Panc1 (cell line): ENCODE measurements around the gene MTHFD2. TPM values are rescaled to one million over a fixed set of nuclear protein-coding genes. Genes with fewer than 3 reads are reported as not detected.

ENCODE experiments used
- ATAC-seq: fragments of 200-7000 bp; cut with Tn5 transposase; 2 replicates; pipeline ENCODE4 v1.9.1; 2020; ENCODE audit warnings: mild to moderate bottlenecking, moderate library complexity
- BruUV-seq: library from RNA; stranded (reverse); fragments of 400-500 nt; replicated peaks from 2 replicates; lab custom pipeline; 2021; lab: Mats Ljungman, UMichigan
- CTCF ChIA-PET: fragments of 300-600 bp; sonication (Branson Sonifier 250); formaldehyde crosslinking; loops from one replicate; lab custom pipeline; 2022; ENCODE audit warnings: antibody characterized with exemption; lab: Charles Lee
- POLR2A ChIA-PET: fragments of 300-600 bp; sonication (Branson Sonifier 250); formaldehyde crosslinking; loops from one replicate; lab custom pipeline; 2022; ENCODE audit warnings: antibody characterized with exemption; lab: Charles Lee
- DNase-seq: peaks from one replicate; pipeline ENCODE4 v3.0.0-alpha.2; 2010; ENCODE audit warnings: low read depth, low spot score
- H3K27ac ChIP-seq: 2 replicates; pipeline ENCODE4 v1.5.1; 2011; ENCODE audit warnings: mild to moderate bottlenecking, low read length, inconsistent platforms
- H3K27me3 ChIP-seq: fragments of 200-500 bp; sonication (Bioruptor generic); 2 replicates; pipeline ENCODE4 v1.6.0; 2014; ENCODE audit warnings: low read length, inconsistent platforms; ENCODE audit not compliant: control insufficient read depth, insufficient read depth
- H3K36me3 ChIP-seq: fragments of 200-500 bp; sonication (Bioruptor generic); 2 replicates; pipeline ENCODE4 v1.5.1; 2014; ENCODE audit warnings: inconsistent platforms, mild to moderate bottlenecking, low read length, moderate library complexity; ENCODE audit not compliant: control insufficient read depth, insufficient read depth
- H3K4me1 ChIP-seq: 2 replicates; pipeline ENCODE4 v1.5.1; 2011; ENCODE audit warnings: inconsistent platforms, mild to moderate bottlenecking, low read length, moderate library complexity; ENCODE audit not compliant: control insufficient read depth, insufficient read depth
- H3K4me3 ChIP-seq, 2 experiments: 2 replicates each; pipeline ENCODE4 v1.5.1; 2011 to 2012; ENCODE audit warnings: low read depth in 2 of 2, low read length in 2 of 2, mild to moderate bottlenecking in 2 of 2, inconsistent platforms in 1 of 2, moderate library complexity in 1 of 2
- H3K9me3 ChIP-seq: fragments of 200-500 bp; sonication (Bioruptor generic); 2 replicates; pipeline ENCODE4 v1.5.1; 2014; ENCODE audit warnings: low read depth, mild to moderate bottlenecking, inconsistent platforms, low read length, moderate library complexity; ENCODE audit not compliant: control insufficient read depth, insufficient read depth
- CTCF ChIP-seq: fragments of 450-650 bp; IDR thresholded peaks from 2 replicates; pipeline ENCODE4 v1.5.1; 2017; ENCODE audit warnings: mild to moderate bottlenecking
- POLR2AphosphoS5 ChIP-seq: IDR thresholded peaks from 2 replicates; pipeline ENCODE4 v1.6.1; 2012; ENCODE audit warnings: mild to moderate bottlenecking, low read depth, low read length, moderate library complexity
- REST ChIP-seq, 2 experiments: IDR thresholded peaks; 2 replicates each; pipeline ENCODE4 v1.6.1; 2011 to 2012; ENCODE audit warnings: low read depth in 2 of 2, control low read depth in 1 of 2, low read length in 1 of 2, mild to moderate bottlenecking in 1 of 2, moderate library complexity in 1 of 2; ENCODE audit not compliant: insufficient read depth in 1 of 2
- SIN3A ChIP-seq: IDR thresholded peaks from 2 replicates; pipeline ENCODE4 v1.6.1; 2012; ENCODE audit warnings: low read depth, mild to moderate bottlenecking, low read length, moderate library complexity, borderline replicate concordance; ENCODE audit not compliant: insufficient read depth
- TCF7L2 ChIP-seq: IDR thresholded peaks from 2 replicates; pipeline ENCODE4 v1.6.1; 2011; ENCODE audit warnings: mild to moderate bottlenecking, low read depth, low read length, inconsistent platforms
- in situ Hi-C: cut with HindIII; loops from 2 replicates; pipeline ENCODE4 v1.10.0; 2016; ENCODE audit warnings: low sequenced_read_pairs, low pct_unique_long_range_greater_than_20kb
- intact Hi-C: fragments of 100-400 bp; cut with micrococcal nuclease; formaldehyde crosslinking; loops from one replicate; pipeline ENCODE4 v1.10.0; 2022; ENCODE audit not compliant: unreplicated experiment
- total RNA-seq: library from RNA; stranded (reverse); gene quantifications from one replicate; pipeline ENCODE4 v1.2.1, GENCODE V29; 2021; ENCODE audit not compliant: unreplicated experiment

Gene MTHFD2
- total RNA-seq, 1 experiment from 2014 or later, result 215 TPM

DNA sequence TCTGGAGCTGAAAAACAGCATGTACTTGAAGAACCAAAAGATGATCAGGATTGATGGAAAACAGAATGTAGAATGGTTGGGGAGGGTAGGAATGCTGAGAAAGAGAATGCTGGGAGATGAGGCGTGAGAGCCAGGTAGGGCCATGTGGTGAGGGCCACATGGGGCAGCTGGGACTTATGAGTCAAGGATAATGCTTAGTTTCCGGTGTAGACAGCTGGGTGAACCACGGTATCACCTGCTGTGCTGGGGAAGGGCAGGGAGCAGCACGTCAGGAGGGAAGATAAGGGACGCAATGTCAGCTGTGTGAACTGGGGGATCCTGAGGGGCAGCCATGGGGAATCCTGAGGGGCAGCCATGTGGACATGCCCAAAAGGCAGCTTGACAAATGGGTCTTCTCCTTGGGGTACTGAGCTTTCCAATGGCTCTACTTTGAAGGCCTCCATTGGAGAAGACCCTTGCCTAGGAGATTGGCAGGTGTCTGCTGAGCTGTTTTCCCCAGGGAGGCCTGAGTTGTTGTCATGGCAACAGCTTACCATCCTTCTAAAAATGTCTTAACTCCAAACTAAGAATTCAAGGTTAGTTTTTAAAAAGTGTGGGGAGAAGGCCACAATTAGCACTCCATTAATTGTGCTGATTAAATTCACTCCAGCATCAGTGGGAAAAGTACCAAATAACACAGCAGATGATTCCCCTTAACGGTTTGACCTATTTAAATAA lies 51.1 kb downstream of the MTHFD2 start:
- Histone ChIP-seq H3K36me3 (no peaks in the 10 kb centered on the region), H3K27ac (no peak overlapping the region), H3K4me3 (no peak overlapping the region), H3K4me1 (no peaks in the 10 kb centered on the region), H3K9me3 (no peaks in the 10 kb centered on the region), H3K27me3 (no peaks in the 10 kb centered on the region)
- ATAC-seq (no peak), DNase-seq (no peak)
- TF ChIP-seq REST (IDR thresholded peaks at IDR 0.05; ENCODE audit: insufficient read depth in 1 of 2, low read depth in 2 of 2, low read length in 1 of 2) (no peak), CTCF (no peak), POLR2AphosphoS5 (no peak), SIN3A (no peak), TCF7L2 (no peak)
- POLR2A ChIA-PET, result no interaction called here
- intact Hi-C loops, result loop anchor here (5.0 kb wide), 2 partner anchors 83 to 143 kb away; no protein-coding TSS in a partner anchor
- in situ Hi-C loops, result no loop called here
- BruUV-seq, result no TSS peak
- CTCF ChIA-PET, result interaction anchor here (0.7 to 3.2 kb wide), 3 partner anchors 57 to 146 kb away, joined by 3 to 16 read pairs (median 3); no protein-coding TSS in a partner anchor

- CTCF ChIA-PET, result interaction anchor here (0.6 to 3.2 kb wide), 4 partner anchors 57 to 210 kb away, joined by 3 to 16 read pairs (median 3); no protein-coding TSS in a partner anchor
- TF ChIP-seq REST (IDR thresholded peaks at IDR 0.05; ENCODE audit: insufficient read depth in 1 of 2, low read depth in 2 of 2, low read length in 1 of 2) (no peak), POLR2AphosphoS5 (no peak), CTCF (peak; percentile 89), TCF7L2 (no peak), SIN3A (no peak)
- Histone ChIP-seq H3K27me3 (no peaks in the 10 kb centered on the region), H3K36me3 (no peaks in the 10 kb centered on the region), H3K27ac (no peak overlapping the region), H3K4me1 (no peaks in the 10 kb centered on the region), H3K4me3 (no peak overlapping the region), H3K9me3 (no peaks in the 10 kb centered on the region)
- intact Hi-C loops, result loop anchor here (5.0 kb wide), 2 partner anchors 82 to 142 kb away; no protein-coding TSS in a partner anchor
- POLR2A ChIA-PET, result no interaction called here
- in situ Hi-C loops, result no loop called here
- DNase-seq, result peak; percentile 17
- BruUV-seq, result no TSS peak
- peak; percentile 83 for ATAC-seq
Measured at GRCh38 chr2:74250189-74250631, 51.8 kb downstream of the MTHFD2 start.
